ENCODE measurements around the gene EIF4A3. TPM values are rescaled to one million over a fixed set of nuclear protein-coding genes. Genes with fewer than 3 reads are reported as not detected.

Gene EIF4A3
- total and polyA plus RNA-seq, 2 experiments from 2014 or later = 81.7 to 107 TPM

DNA sequence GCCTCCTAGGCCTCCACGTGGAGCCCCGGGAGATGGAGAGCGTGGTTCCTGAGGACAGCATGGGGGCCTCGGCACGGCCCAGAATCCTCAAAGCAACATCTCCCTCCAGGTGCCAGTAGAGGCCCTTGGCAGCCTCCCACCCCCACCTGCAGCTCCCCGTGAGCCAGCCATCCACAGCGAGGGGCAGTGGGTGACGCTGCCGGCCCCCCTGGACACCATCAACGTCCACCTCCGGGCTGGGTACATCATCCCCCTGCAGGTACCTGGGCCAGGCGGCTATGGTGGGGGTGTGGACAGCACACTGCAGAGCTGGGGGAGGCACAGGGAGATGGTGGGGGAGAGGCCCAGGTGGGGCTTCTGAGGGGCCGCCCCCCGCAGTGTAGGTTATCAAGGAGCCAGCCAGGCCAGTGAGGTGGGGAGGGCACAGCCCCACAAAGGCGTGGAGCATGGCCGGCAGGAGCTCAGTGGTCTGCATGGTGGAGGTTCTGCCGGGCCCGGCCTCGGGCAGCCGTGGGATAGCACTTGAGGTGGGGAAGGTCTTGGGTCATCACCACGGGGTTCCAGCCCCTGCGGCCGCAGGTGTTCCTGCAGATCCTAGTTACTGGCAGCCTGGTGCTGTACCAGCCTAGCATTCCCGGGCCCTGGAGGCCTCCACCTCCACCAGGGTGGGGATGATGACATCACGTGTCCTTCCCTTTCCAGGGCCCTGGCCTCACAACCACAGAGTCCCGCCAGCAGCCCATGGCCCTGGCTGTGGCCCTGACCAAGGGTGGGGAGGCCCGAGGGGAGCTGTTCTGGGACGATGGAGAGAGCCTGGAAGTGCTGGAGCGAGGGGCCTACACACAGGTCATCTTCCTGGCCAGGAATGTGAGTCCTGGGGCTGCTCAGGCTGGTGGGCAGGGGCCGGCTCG lies 29.2 kb downstream of the EIF4A3 start:
- Histone ChIP-seq H3K9me3 (ENCODE audit: low read depth) (no peaks in the 10 kb centered on the region), H3K27me3 (no peaks in the 10 kb centered on the region), H4K20me1 (ENCODE audit: insufficient read depth, poor library complexity, severe bottlenecking) (no peaks in the 10 kb centered on the region), H3K4me3 (no peak overlapping the region), H3K9me2 (replicated peaks; ENCODE audit: insufficient read depth) (no peaks in the 10 kb centered on the region), H3K27ac (no peak overlapping the region), H3K4me1 (ENCODE audit: insufficient read depth) (no peaks in the 10 kb centered on the region), H3K79me2 (no peaks in the 10 kb centered on the region), H2AFZ (no peak overlapping the region), H3K36me3 (replicated peaks; ENCODE audit: insufficient read depth, low read depth) (no peaks in the 10 kb centered on the region), H3K4me2 (no peak overlapping the region)
- 92% methylated on average over 22 of the region's 31 CpGs for WGBS (ENCODE audit: low lambda C conversion rate, missing lambda C conversion rate)
- DNase-seq (ENCODE audit: low spot score) = peak; percentile 3
- no peak for TF ChIP-seq EZH2phosphoT487 (IDR thresholded peaks at IDR 0.05; ENCODE audit: low read depth, severe bottlenecking, unreplicated experiment)

DNA sequence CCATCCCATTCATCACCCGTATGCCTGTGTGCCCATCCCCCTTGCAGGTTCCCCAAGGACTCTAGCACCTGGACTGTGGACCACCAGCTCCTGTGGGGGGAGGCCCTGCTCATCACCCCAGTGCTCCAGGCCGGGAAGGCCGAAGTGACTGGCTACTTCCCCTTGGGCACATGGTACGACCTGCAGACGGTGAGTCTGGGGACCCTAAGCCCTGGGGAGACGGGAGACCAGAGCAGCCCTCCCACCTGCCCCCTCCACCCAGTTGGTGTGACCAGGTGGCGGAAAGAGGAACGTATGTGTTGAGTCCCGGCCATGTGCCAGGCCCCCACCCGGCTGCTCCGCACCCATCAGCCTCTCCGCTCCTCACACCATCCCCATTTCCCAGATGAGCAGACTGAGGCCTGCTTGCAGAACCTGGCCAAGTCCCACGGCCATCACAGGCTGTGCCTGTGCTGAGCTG lies 30.0 kb downstream of the EIF4A3 start:
- 95% methylated on average over 11 of the region's 13 CpGs for WGBS (ENCODE audit: low lambda C conversion rate, missing lambda C conversion rate)
- no peak for TF ChIP-seq EZH2 (IDR thresholded peaks at IDR 0.05; ENCODE audit: borderline replicate concordance)
- Histone ChIP-seq H4K20me1 (ENCODE audit: insufficient read depth, poor library complexity, severe bottlenecking) (no peaks in the 10 kb centered on the region), H3K4me2 (no peak overlapping the region), H2AFZ (no peak overlapping the region), H3K4me1 (ENCODE audit: insufficient read depth) (no peaks in the 10 kb centered on the region), H3K79me2 (no peaks in the 10 kb centered on the region), H3K27ac (no peak overlapping the region), H3K9me3 (ENCODE audit: low read depth) (no peaks in the 10 kb centered on the region), H3K36me3 (replicated peaks; ENCODE audit: insufficient read depth, low read depth) (no peaks in the 10 kb centered on the region), H3K4me3 (no peak overlapping the region), H3K27me3 (no peaks in the 10 kb centered on the region), H3K9me2 (replicated peaks; ENCODE audit: insufficient read depth) (no peaks in the 10 kb centered on the region)
- peak; percentile 3 for DNase-seq (ENCODE audit: low spot score)

DNA sequence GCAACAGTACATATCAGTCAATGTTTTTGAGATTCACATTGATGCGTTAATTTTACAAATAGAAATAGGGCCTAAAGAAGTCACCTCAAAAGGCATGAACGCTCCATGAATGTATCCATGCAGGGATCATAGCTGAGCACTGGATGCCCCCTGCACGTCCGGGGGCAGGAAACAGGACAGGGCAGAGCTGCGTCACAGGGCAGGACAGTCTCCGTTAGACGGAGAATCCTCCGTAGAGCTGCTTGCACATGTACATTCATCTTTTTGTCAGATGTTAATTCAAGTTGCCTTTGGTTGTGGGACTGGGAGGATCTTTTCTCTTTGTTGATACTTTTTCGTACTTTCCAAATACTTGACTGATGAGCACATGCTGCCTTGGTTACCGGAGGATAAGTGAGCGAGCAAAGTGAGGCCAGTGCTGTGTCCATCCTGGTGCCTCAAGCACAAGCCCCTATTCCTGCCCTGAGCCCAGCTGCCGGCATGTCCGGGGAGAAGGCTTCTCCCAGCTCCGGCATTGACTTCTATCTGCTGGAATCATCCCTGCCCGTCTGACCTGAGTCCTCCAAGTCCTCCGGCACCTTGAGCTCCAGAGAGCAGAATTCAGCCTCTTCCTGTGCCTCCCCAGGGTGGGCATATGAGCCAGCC lies 30.5 kb downstream of the EIF4A3 start:
- H4K20me1 ChIP-seq (ENCODE audit: insufficient read depth, poor library complexity, severe bottlenecking) = no peaks in the 10 kb centered on the region
- no peaks in the 10 kb centered on the region for H3K27me3 ChIP-seq
- H3K4me1 ChIP-seq (ENCODE audit: insufficient read depth) = no peaks in the 10 kb centered on the region
- H3K9me2 ChIP-seq (replicated peaks; ENCODE audit: insufficient read depth) = no peaks in the 10 kb centered on the region
- H3K9me3 ChIP-seq (ENCODE audit: low read depth) = no peaks in the 10 kb centered on the region
- no peak for DNase-seq (ENCODE audit: low spot score)
- no peak overlapping the region for H3K4me3 ChIP-seq
- no peaks in the 10 kb centered on the region for H3K79me2 ChIP-seq
- H3K27ac ChIP-seq = no peak overlapping the region
- TF ChIP-seq, protein P1, sequence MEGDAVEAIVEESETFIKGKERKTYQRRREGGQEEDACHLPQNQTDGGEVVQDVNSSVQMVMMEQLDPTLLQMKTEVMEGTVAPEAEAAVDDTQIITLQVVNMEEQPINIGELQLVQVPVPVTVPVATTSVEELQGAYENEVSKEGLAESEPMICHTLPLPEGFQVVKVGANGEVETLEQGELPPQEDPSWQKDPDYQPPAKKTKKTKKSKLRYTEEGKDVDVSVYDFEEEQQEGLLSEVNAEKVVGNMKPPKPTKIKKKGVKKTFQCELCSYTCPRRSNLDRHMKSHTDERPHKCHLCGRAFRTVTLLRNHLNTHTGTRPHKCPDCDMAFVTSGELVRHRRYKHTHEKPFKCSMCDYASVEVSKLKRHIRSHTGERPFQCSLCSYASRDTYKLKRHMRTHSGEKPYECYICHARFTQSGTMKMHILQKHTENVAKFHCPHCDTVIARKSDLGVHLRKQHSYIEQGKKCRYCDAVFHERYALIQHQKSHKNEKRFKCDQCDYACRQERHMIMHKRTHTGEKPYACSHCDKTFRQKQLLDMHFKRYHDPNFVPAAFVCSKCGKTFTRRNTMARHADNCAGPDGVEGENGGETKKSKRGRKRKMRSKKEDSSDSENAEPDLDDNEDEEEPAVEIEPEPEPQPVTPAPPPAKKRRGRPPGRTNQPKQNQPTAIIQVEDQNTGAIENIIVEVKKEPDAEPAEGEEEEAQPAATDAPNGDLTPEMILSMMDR (IDR thresholded peaks at IDR 0.05; ENCODE audit: poor library complexity) = no peak
- TF ChIP-seq EZH2phosphoT487 (IDR thresholded peaks at IDR 0.05; ENCODE audit: low read depth, severe bottlenecking, unreplicated experiment) (no peak), EZH2 (IDR thresholded peaks at IDR 0.05; ENCODE audit: borderline replicate concordance) (no peak)
- 87% methylated on average over 16 of the region's 16 CpGs for WGBS (ENCODE audit: low lambda C conversion rate, missing lambda C conversion rate)
- H2AFZ ChIP-seq = no peak overlapping the region
- no peak overlapping the region for H3K4me2 ChIP-seq
- H3K36me3 ChIP-seq (replicated peaks; ENCODE audit: insufficient read depth, low read depth) = no peaks in the 10 kb centered on the region

DNA sequence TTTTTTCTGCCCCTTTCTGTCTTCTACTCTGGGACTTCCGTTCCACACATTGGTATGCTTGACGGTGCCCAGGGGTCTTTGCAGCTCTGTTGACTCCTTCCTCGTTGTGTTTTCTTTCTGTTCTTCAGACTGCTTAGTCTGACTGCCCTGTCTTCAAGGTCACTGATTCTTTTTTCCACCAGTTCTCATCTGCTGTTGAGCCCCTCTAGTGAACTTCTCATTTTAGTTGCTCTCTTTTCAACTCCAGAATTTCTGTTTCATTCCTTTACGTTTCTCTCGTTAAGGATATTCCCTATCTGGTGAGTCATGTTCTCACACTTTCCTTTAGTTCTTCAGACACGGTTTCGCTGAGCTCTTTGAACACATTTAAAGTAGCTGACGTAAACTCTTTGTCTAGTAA lies 31.8 kb downstream of the EIF4A3 start:
- no peak for DNase-seq (ENCODE audit: low spot score)
- 87% methylated on average over 8 of the region's 8 CpGs for WGBS (ENCODE audit: low lambda C conversion rate, missing lambda C conversion rate)
- H3K9me2 ChIP-seq (replicated peaks; ENCODE audit: insufficient read depth) = no peaks in the 10 kb centered on the region
- H4K20me1 ChIP-seq (ENCODE audit: insufficient read depth, poor library complexity, severe bottlenecking) = no peaks in the 10 kb centered on the region
- no peaks in the 10 kb centered on the region for H3K36me3 ChIP-seq (replicated peaks; ENCODE audit: insufficient read depth, low read depth)
- H3K4me2 ChIP-seq = no peak overlapping the region
- H3K4me1 ChIP-seq (ENCODE audit: insufficient read depth) = no peaks in the 10 kb centered on the region
- no peak overlapping the region for H2AFZ ChIP-seq
- no peak overlapping the region for H3K27ac ChIP-seq
- no peaks in the 10 kb centered on the region for H3K27me3 ChIP-seq
- no peaks in the 10 kb centered on the region for H3K9me3 ChIP-seq (ENCODE audit: low read depth)
- TF ChIP-seq EZH2phosphoT487 (IDR thresholded peaks at IDR 0.05; ENCODE audit: low read depth, severe bottlenecking, unreplicated experiment) (no peak), EZH2 (IDR thresholded peaks at IDR 0.05; ENCODE audit: borderline replicate concordance) (no peak)
- TF ChIP-seq, protein P1 (IDR thresholded peaks at IDR 0.05; ENCODE audit: poor library complexity) = no peak
- H3K4me3 ChIP-seq = no peak overlapping the region
- no peaks in the 10 kb centered on the region for H3K79me2 ChIP-seq

All from hepatocyte (in vitro differentiated cells).